A549 (cell line): ENCODE data around the gene ARHGAP44. TPM values are rescaled to one million over a fixed set of nuclear protein-coding genes. Genes with fewer than 3 reads are reported as not detected.
A peak's percentile ranks its signal among the peaks of the same experiment; 100 is the strongest.

Experiments
- ATAC-seq, 2 experiments: fragments of 200-7000 bp in 1 of 2; fragments of >200 bp in 1 of 2; cut with Nextera tagmentation in 1 of 2; cut with Tn5 transposase in 1 of 2; 3 replicates each; pipeline versions ENCODE4 v1.8.0 to v1.9.1; 2018 to 2020; ENCODE audit warnings: mild to moderate bottlenecking in 1 of 2, moderate library complexity in 1 of 2
- CTCF ChIA-PET: fragments of 300-600 bp; sonication (Branson Sonifier 250); formaldehyde crosslinking; extraction: SDS; loops from one replicate; lab custom pipeline; 2021; ENCODE audit warnings: antibody characterized with exemption, inconsistent platforms; lab: Yijun Ruan, JAX
- POLR2A ChIA-PET: fragments of 350-600 bp; formaldehyde crosslinking; extraction: SDS; loops from one replicate; lab custom pipeline; 2021; ENCODE audit warnings: antibody characterized with exemption, inconsistent platforms; lab: Yijun Ruan, JAX
- DNase-seq, 2 experiments: peaks; one replicate each; pipeline versions ENCODE4 v3.0.0 to v3.0.0-alpha.2; 2011 to 2016; ENCODE audit warnings: low read depth in 1 of 2, low spot score in 1 of 2
- FAIRE-seq: peaks from 2 replicates; lab custom pipeline; 2011; peaks lifted over from hg19 to GRCh38; lab: Jason Lieb, UNC
- H3K27ac ChIP-seq, 2 experiments: fragments of >200 bp; sonication (Bioruptor Twin); formaldehyde crosslinking; 3 replicates each; pipeline ENCODE4 v1.5.1; 2016 to 2017
- H3K4me1 ChIP-seq: fragments of >200 bp; sonication (Bioruptor Twin); formaldehyde crosslinking; 3 replicates; pipeline ENCODE4 v1.6.1; 2016
- H3K4me2 ChIP-seq: fragments of >200 bp; sonication (Bioruptor Twin); formaldehyde crosslinking; 3 replicates; pipeline ENCODE4 v1.6.1; 2016
- H3K4me3 ChIP-seq: fragments of >200 bp; sonication (Bioruptor Twin); formaldehyde crosslinking; 3 replicates; pipeline ENCODE4 v1.5.1; 2016
- H3K9me3 ChIP-seq: fragments of >200 bp; sonication (Bioruptor Twin); formaldehyde crosslinking; 3 replicates; pipeline ENCODE4 v1.6.1; 2016
- BCL3 ChIP-seq: fragments of >200 bp; sonication (Bioruptor Twin); formaldehyde crosslinking; IDR thresholded peaks from 3 replicates; pipeline ENCODE4 v1.6.1; 2016
- ESRRA ChIP-seq: fragments of 150-350 bp; IDR thresholded peaks from 2 replicates; pipeline ENCODE4 v1.6.1; 2014; ENCODE audit warnings: mild to moderate bottlenecking, low read length, borderline replicate concordance
- FOSB ChIP-seq: fragments of 250-450 bp; sonication (Bioruptor Pico); IDR thresholded peaks from 2 replicates; pipeline ENCODE4 v1.5.0; 2020; ENCODE audit warnings: mild to moderate bottlenecking, moderate library complexity
- FOSL2 ChIP-seq, 2 experiments: fragments of 450-650 bp in 1 of 2; fragments of >200 bp in 1 of 2; sonication (Bioruptor Twin) in 1 of 2; formaldehyde crosslinking; IDR thresholded peaks; 2 replicates each; pipeline versions ENCODE4 v1.5.0 to v1.6.1; 2016 to 2020; ENCODE audit warnings: mild to moderate bottlenecking in 1 of 2, moderate library complexity in 1 of 2
- HMGXB4 ChIP-seq: fragments of 250-450 bp; sonication (Bioruptor Pico); IDR thresholded peaks from 2 replicates; pipeline ENCODE4 v1.5.0; 2021; ENCODE audit warnings: mild to moderate bottlenecking, moderate library complexity, borderline replicate concordance
- HOXA7 ChIP-seq: fragments of 250-450 bp; sonication (Bioruptor Pico); IDR thresholded peaks from 2 replicates; pipeline ENCODE4 v1.5.0; 2020; ENCODE audit warnings: mild to moderate bottlenecking, moderate library complexity
- JUNB ChIP-seq: fragments of >200 bp; sonication (Bioruptor Twin); formaldehyde crosslinking; IDR thresholded peaks from 2 replicates; pipeline ENCODE4 v1.6.1; 2016
- KDM1A ChIP-seq: fragments of 200-600 bp; sonication (generic); IDR thresholded peaks from 2 replicates; pipeline ENCODE4 v1.6.1; 2016; ENCODE audit warnings: low read depth, mild to moderate bottlenecking
- MAX ChIP-seq: IDR thresholded peaks from 2 replicates; pipeline ENCODE4 v1.6.1; 2012
- MAZ ChIP-seq: fragments of 150-350 bp; IDR thresholded peaks from 2 replicates; pipeline ENCODE4 v1.6.1; 2014; ENCODE audit warnings: antibody characterized with exemption, low read depth, low read length, borderline replicate concordance
- MYC ChIP-seq: IDR thresholded peaks from 2 replicates; pipeline ENCODE4 v1.6.1; 2012; ENCODE audit warnings: mild to moderate bottlenecking, inconsistent platforms, low read length, improper control_type of control experiment, borderline replicate concordance
- NPAS2 ChIP-seq: fragments of 250-450 bp; sonication (Bioruptor Pico); IDR thresholded peaks from 2 replicates; pipeline ENCODE4 v1.8.0; 2022; ENCODE audit warnings: mild to moderate bottlenecking, moderate library complexity, borderline replicate concordance
- RAD21 ChIP-seq, 2 experiments: fragments of >200 bp in 1 of 2; sonication (Bioruptor Twin) in 1 of 2; formaldehyde crosslinking in 1 of 2; IDR thresholded peaks in 1 of 2; conservative IDR thresholded peaks in 1 of 2; 2 replicates in 1 of 2; 3 replicates in 1 of 2; pipeline ENCODE4 v1.6.1; 2012 to 2018; ENCODE audit warnings: inconsistent platforms in 1 of 2
- RCOR1 ChIP-seq: fragments of 150-350 bp; IDR thresholded peaks from 2 replicates; pipeline ENCODE4 v1.6.1; 2014; ENCODE audit warnings: antibody characterized with exemption, low read length, low read depth
- RNF2 ChIP-seq: fragments of 200-600 bp; sonication (generic); IDR thresholded peaks from 2 replicates; pipeline ENCODE4 v1.6.1; 2016; ENCODE audit warnings: low read depth, mild to moderate bottlenecking, antibody characterized with exemption, moderate library complexity, borderline replicate concordance
- SMC3 ChIP-seq: fragments of >200 bp; sonication (Bioruptor Twin); formaldehyde crosslinking; IDR thresholded peaks from 3 replicates; pipeline ENCODE4 v1.6.1; 2018; ENCODE audit warnings: inconsistent platforms
- SREBF2 ChIP-seq: fragments of 450-650 bp; IDR thresholded peaks from 2 replicates; pipeline ENCODE4 v1.6.1; 2014; ENCODE audit warnings: mild to moderate bottlenecking, moderate library complexity
- ZFP36 ChIP-seq: fragments of 450-650 bp; IDR thresholded peaks from 2 replicates; pipeline ENCODE4 v1.6.1; 2014; ENCODE audit warnings: borderline replicate concordance; ENCODE audit not compliant: partially characterized antibody
- ZNF302 ChIP-seq: fragments of 250-450 bp; sonication (Bioruptor Pico); IDR thresholded peaks from 2 replicates; pipeline ENCODE4 v1.9.0; 2021; ENCODE audit warnings: inconsistent platforms, mild to moderate bottlenecking, moderate library complexity
- ZSCAN20 ChIP-seq: fragments of 250-450 bp; sonication (Bioruptor Pico); IDR thresholded peaks from 2 replicates; pipeline ENCODE4 v1.8.0; 2022; ENCODE audit warnings: mild to moderate bottlenecking, moderate library complexity
- WGBS: methylation state at CpG from one replicate; pipeline ENCODE4 v1.1.6; 2017; ENCODE audit errors: missing lambda C conversion rate; 5-methylcytosine and 5-hydroxymethylcytosine counted together
- polyA plus RNA-seq, 4 experiments: library from polyadenylated mRNA; depleted of rRNA in 3 of 4; stranded (reverse); fragments of >200 nt; fragmentation: RNase III in 1 of 4; extraction: RNeasy Plus Mini Kit Qiagen cat#74134 plus additional on column Dnase treatment in 1 of 4; gene quantifications; 2 replicates in 3 of 4; 3 replicates in 1 of 4; pipeline ENCODE4 v1.2.3, GENCODE V29; 2011 to 2017

Gene ARHGAP44
- polyA plus RNA-seq, 2 of the 4 experiments (the other 2 are of a cell fraction): 4.1 to 4.2 TPM

- ATAC-seq (no peak), DNase-seq (no peak), FAIRE-seq (no peak)
- Histone ChIP-seq H3K27ac (no peak overlapping the region), H3K4me2 (no peak overlapping the region), H3K4me3 (no peak overlapping the region), H3K4me1 (no peaks in the 10 kb centered on the region), H3K9me3 (no peaks in the 10 kb centered on the region)
- POLR2A ChIA-PET: interaction anchor here (1.0 kb wide), 1 partner anchor 988 kb away, joined by 8 read pairs; the partner anchor contains the start of gene ZNF18
- WGBS: 71% methylated on average over 14 of the region's 14 CpGs
- CTCF ChIA-PET: interaction anchor here (0.8 to 10.4 kb wide), 6 partner anchors 12 to 805 kb away, joined by 3 to 79 read pairs (median 6); no protein-coding TSS in a partner anchor
- no peak for TF ChIP-seq RNF2
- TF ChIP-seq SREBF2: no peak
- TF ChIP-seq MAZ: no peak
- TF ChIP-seq NPAS2 (CRISPR knock-in tag): no peak
- TF ChIP-seq RAD21 (conservative IDR thresholded peaks at IDR 0.05 in 1 of 2, IDR thresholded peaks at IDR 0.05 in 1 of 2): no peak
- no peak for TF ChIP-seq SMC3
- TF ChIP-seq RCOR1: no peak
- TF ChIP-seq ZNF302 (CRISPR knock-in tag): no peak
- TF ChIP-seq KDM1A: no peak
- no peak for TF ChIP-seq MYC
- no peak for TF ChIP-seq FOSB (CRISPR knock-in tag)
- no peak for TF ChIP-seq ESRRA
Measured at GRCh38 chr17:12985431-12986293, 196.4 kb downstream of the ARHGAP44 start.

GRCh38 chr17:12987120-12987519 is 197.8 kb downstream of the ARHGAP44 start:
- Histone ChIP-seq H3K4me1 (no peaks in the 10 kb centered on the region), H3K4me2 (no peak overlapping the region), H3K4me3 (no peak overlapping the region), H3K9me3 (no peaks in the 10 kb centered on the region), H3K27ac (no peak overlapping the region)
- TF ChIP-seq MAX (no peak), BCL3 (no peak), ZFP36 (no peak), ZNF302 (CRISPR knock-in tag) (no peak), ZSCAN20 (no peak), JUNB (no peak), RAD21 (conservative IDR thresholded peaks at IDR 0.05 in 1 of 2, IDR thresholded peaks at IDR 0.05 in 1 of 2) (no peak), ESRRA (no peak), HMGXB4 (CRISPR knock-in tag) (no peak), HOXA7 (CRISPR knock-in tag) (no peak), SMC3 (no peak), FOSL2 (IDR thresholded peaks at IDR 0.05) (no peak), FOSL2 (CRISPR knock-in tag; IDR thresholded peaks at IDR 0.05) (no peak)
- WGBS: 61% methylated on average over 12 of the region's 12 CpGs
- POLR2A ChIA-PET: interaction anchor here (0.6 to 1.0 kb wide), 2 partner anchors 31 to 990 kb away, joined by 3 to 8 read pairs; partner anchors contain the start of genes ELAC2 and ZNF18
- CTCF ChIA-PET: interaction anchor here (0.6 to 10.4 kb wide), 6 partner anchors 9 to 43 kb away, joined by 3 to 79 read pairs (median 4); no protein-coding TSS in a partner anchor
- peak in 1 of 2 experiments; percentile 32; a peak in 3 of 6 replicates for ATAC-seq
- FAIRE-seq: no peak
- DNase-seq: no peak
